A549 (cell line): ENCODE data around the gene SCAMP2. TPM values are rescaled to one million over a fixed set of nuclear protein-coding genes. Genes with fewer than 3 reads are reported as not detected.
"Not testable (repeated sequence)": the region's sequence is repeated elsewhere in the genome, so short reads cannot be mapped to it uniquely, and the experiment has no call there.

Source experiments
- ATAC-seq, 2 experiments: fragments of 200-7000 bp in 1 of 2; fragments of >200 bp in 1 of 2; cut with Nextera tagmentation in 1 of 2; cut with Tn5 transposase in 1 of 2; 3 replicates each; pipeline versions ENCODE4 v1.8.0 to v1.9.1; 2018 to 2020; ENCODE audit warnings: mild to moderate bottlenecking in 1 of 2, moderate library complexity in 1 of 2
- CTCF ChIA-PET: fragments of 300-600 bp; sonication (Branson Sonifier 250); formaldehyde crosslinking; extraction: SDS; loops from one replicate; lab custom pipeline; 2021; ENCODE audit warnings: antibody characterized with exemption, inconsistent platforms; lab: Yijun Ruan, JAX
- POLR2A ChIA-PET: fragments of 350-600 bp; formaldehyde crosslinking; extraction: SDS; loops from one replicate; lab custom pipeline; 2021; ENCODE audit warnings: antibody characterized with exemption, inconsistent platforms; lab: Yijun Ruan, JAX
- DNase-seq, 2 experiments: peaks; one replicate each; pipeline versions ENCODE4 v3.0.0 to v3.0.0-alpha.2; 2011 to 2016; ENCODE audit warnings: low read depth in 1 of 2, low spot score in 1 of 2
- FAIRE-seq: peaks from 2 replicates; lab custom pipeline; 2011; peaks lifted over from hg19 to GRCh38; lab: Jason Lieb, UNC
- H3K27ac ChIP-seq, 2 experiments: fragments of >200 bp; sonication (Bioruptor Twin); formaldehyde crosslinking; 3 replicates each; pipeline ENCODE4 v1.5.1; 2016 to 2017
- H3K4me1 ChIP-seq: fragments of >200 bp; sonication (Bioruptor Twin); formaldehyde crosslinking; 3 replicates; pipeline ENCODE4 v1.6.1; 2016
- H3K4me2 ChIP-seq: fragments of >200 bp; sonication (Bioruptor Twin); formaldehyde crosslinking; 3 replicates; pipeline ENCODE4 v1.6.1; 2016
- H3K4me3 ChIP-seq: fragments of >200 bp; sonication (Bioruptor Twin); formaldehyde crosslinking; 3 replicates; pipeline ENCODE4 v1.5.1; 2016
- H3K9me3 ChIP-seq: fragments of >200 bp; sonication (Bioruptor Twin); formaldehyde crosslinking; 3 replicates; pipeline ENCODE4 v1.6.1; 2016
- BCL3 ChIP-seq: fragments of >200 bp; sonication (Bioruptor Twin); formaldehyde crosslinking; IDR thresholded peaks from 3 replicates; pipeline ENCODE4 v1.6.1; 2016
- CBX8 ChIP-seq: fragments of 200-600 bp; sonication (generic); IDR thresholded peaks from 2 replicates; pipeline ENCODE4 v1.6.1; 2016
- CEBPB ChIP-seq, 2 experiments: fragments of >200 bp in 1 of 2; sonication (Bioruptor Twin) in 1 of 2; formaldehyde crosslinking in 1 of 2; IDR thresholded peaks; 2 replicates each; pipeline ENCODE4 v1.6.1; 2012 to 2016
- CTCF ChIP-seq: fragments of >200 bp; sonication (Bioruptor Twin); formaldehyde crosslinking; IDR thresholded peaks from 3 replicates; pipeline ENCODE4 v1.5.1; 2016
- EHMT2 ChIP-seq: fragments of 200-600 bp; sonication (generic); IDR thresholded peaks from 2 replicates; pipeline ENCODE4 v1.6.1; 2016; ENCODE audit warnings: antibody characterized with exemption, low read depth, mild to moderate bottlenecking, moderate library complexity
- ESRRA ChIP-seq: fragments of 150-350 bp; IDR thresholded peaks from 2 replicates; pipeline ENCODE4 v1.6.1; 2014; ENCODE audit warnings: mild to moderate bottlenecking, low read length, borderline replicate concordance
- HES2 ChIP-seq: fragments of >200 bp; sonication (Bioruptor Twin); formaldehyde crosslinking; IDR thresholded peaks from 2 replicates; pipeline ENCODE4 v1.6.1; 2016
- HEYL ChIP-seq: fragments of 250-450 bp; sonication (Bioruptor Pico); IDR thresholded peaks from 2 replicates; pipeline ENCODE4 v1.8.0; 2021; ENCODE audit warnings: mild to moderate bottlenecking, moderate library complexity
- JUNB ChIP-seq: fragments of >200 bp; sonication (Bioruptor Twin); formaldehyde crosslinking; IDR thresholded peaks from 2 replicates; pipeline ENCODE4 v1.6.1; 2016
- KDM1A ChIP-seq: fragments of 200-600 bp; sonication (generic); IDR thresholded peaks from 2 replicates; pipeline ENCODE4 v1.6.1; 2016; ENCODE audit warnings: low read depth, mild to moderate bottlenecking
- MAFK ChIP-seq: fragments of 450-650 bp; IDR thresholded peaks from 2 replicates; pipeline ENCODE4 v1.6.1; 2014; ENCODE audit not compliant: partially characterized antibody
- NFE2L2 ChIP-seq: fragments of 150-350 bp; conservative IDR thresholded peaks from 2 replicates; pipeline ENCODE4 v1.6.1; 2014; ENCODE audit warnings: low read length
- RFX5 ChIP-seq: fragments of 450-650 bp; IDR thresholded peaks from 2 replicates; pipeline ENCODE4 v1.7.1; 2014; ENCODE audit warnings: antibody characterized with exemption, mild to moderate bottlenecking, moderate library complexity
- SREBF2 ChIP-seq: fragments of 450-650 bp; IDR thresholded peaks from 2 replicates; pipeline ENCODE4 v1.6.1; 2014; ENCODE audit warnings: mild to moderate bottlenecking, moderate library complexity
- TFCP2L1 ChIP-seq: fragments of 250-450 bp; sonication (Bioruptor Pico); IDR thresholded peaks from 2 replicates; pipeline ENCODE4 v1.5.0; 2021; ENCODE audit warnings: mild to moderate bottlenecking
- USF2 ChIP-seq: fragments of 450-650 bp; IDR thresholded peaks from 2 replicates; pipeline ENCODE4 v1.6.1; 2014; ENCODE audit warnings: antibody characterized with exemption
- ZFP36 ChIP-seq: fragments of 450-650 bp; IDR thresholded peaks from 2 replicates; pipeline ENCODE4 v1.6.1; 2014; ENCODE audit warnings: borderline replicate concordance; ENCODE audit not compliant: partially characterized antibody
- ZNF302 ChIP-seq: fragments of 250-450 bp; sonication (Bioruptor Pico); IDR thresholded peaks from 2 replicates; pipeline ENCODE4 v1.9.0; 2021; ENCODE audit warnings: inconsistent platforms, mild to moderate bottlenecking, moderate library complexity
- WGBS: methylation state at CpG from one replicate; pipeline ENCODE4 v1.1.6; 2017; ENCODE audit errors: missing lambda C conversion rate; 5-methylcytosine and 5-hydroxymethylcytosine counted together
- polyA plus RNA-seq, 4 experiments: library from polyadenylated mRNA; depleted of rRNA in 3 of 4; stranded (reverse); fragments of >200 nt; fragmentation: RNase III in 1 of 4; extraction: RNeasy Plus Mini Kit Qiagen cat#74134 plus additional on column Dnase treatment in 1 of 4; gene quantifications; 2 replicates in 3 of 4; 3 replicates in 1 of 4; pipeline ENCODE4 v1.2.3, GENCODE V29; 2011 to 2017

Gene SCAMP2
- polyA plus RNA-seq, 2 of the 4 experiments (the other 2 are of a cell fraction) = 41.5 to 128 TPM

GRCh38 chr15:74873036-74873755 is at the start of gene SCAMP2 (continued):
- 0 out of 2 replicates have a peak, but pooled peaks have one; percentile 8 for TF ChIP-seq USF2

GRCh38 chr15:74920456-74920855 is 47.3 kb upstream of the SCAMP2 start:
- Histone ChIP-seq H3K9me3 (no peaks in the 10 kb centered on the region), H3K4me3 (no peak overlapping the region), H3K4me2 (no peak overlapping the region), H3K4me1 (no peaks in the 10 kb centered on the region), H3K27ac (no peak overlapping the region)
- FAIRE-seq (no peak), DNase-seq (no peak), ATAC-seq (no peak)
- 89% methylated on average over 8 of the region's 8 CpGs for WGBS
- ChIA-PET POLR2A (interaction anchor here (1.3 to 2.4 kb wide), 3 partner anchors 10 to 18 kb away, joined by 3 to 6 read pairs (median 4); partner anchors contain the start of genes COX5A and FAM219B), CTCF (interaction anchor here (1.0 to 3.9 kb wide), 4 partner anchors 10 to 37 kb away, joined by 3 to 38 read pairs (median 4); partner anchors contain the start of gene RPP25)
- TF ChIP-seq TFCP2L1 (CRISPR knock-in tag) = no peak
- no peak for TF ChIP-seq MAFK
- no peak for TF ChIP-seq BCL3
- TF ChIP-seq RFX5 = no peak

- DNase-seq (no peak), FAIRE-seq (no peak), ATAC-seq (no peak)
- WGBS = 93% methylated on average over 6 of the region's 6 CpGs
- TF ChIP-seq CBX8 (no peak), CTCF (no peak), EHMT2 (no peak), SREBF2 (no peak), TFCP2L1 (CRISPR knock-in tag) (no peak), HES2 (no peak), ESRRA (no peak), NFE2L2 (no peak), ZNF302 (CRISPR knock-in tag) (no peak), HEYL (no peak), KDM1A (no peak), JUNB (no peak), CEBPB (IDR thresholded peaks at IDR 0.05) (no peak), ZFP36 (no peak)
- Histone ChIP-seq H3K9me3 (no peaks in the 10 kb centered on the region), H3K27ac (no peak overlapping the region), H3K4me2 (no peak overlapping the region), H3K4me1 (no peaks in the 10 kb centered on the region), H3K4me3 (no peak overlapping the region)
- ChIA-PET POLR2A (interaction anchor here (1.4 kb wide), 1 partner anchor 11 kb away, joined by 9 read pairs; the partner anchor contains the start of gene FAM219B), CTCF (interaction anchor here (0.6 to 3.9 kb wide), 5 partner anchors 8 to 131 kb away, joined by 3 to 38 read pairs (median 4); no protein-coding TSS in a partner anchor)
Observed at GRCh38 chr15:74917676-74918075, 44.5 kb upstream of the SCAMP2 start.

- ATAC-seq, DNase-seq, H3K4me1 ChIP-seq, H3K9me3 ChIP-seq, H3K4me3 ChIP-seq, H3K4me2 ChIP-seq, POLR2A ChIA-PET, H3K27ac ChIP-seq, FAIRE-seq: not testable (repeated sequence)
- CTCF ChIA-PET = interaction anchor here (1.0 to 3.8 kb wide), 4 partner anchors 12 to 37 kb away, joined by 4 to 22 read pairs (median 11); no protein-coding TSS in a partner anchor
- WGBS = 94% methylated on average over 8 of the region's 8 CpGs
Observed at GRCh38 chr15:74913799-74914198, 40.6 kb upstream of the SCAMP2 start.
